RWPE2 (cell line): ENCODE data around the gene MCU.

Source experiments
- ATAC-seq: fragments of 200-7000 bp; cut with Tn5 transposase; 3 replicates; pipeline ENCODE4 v1.9.1; 2021; ENCODE audit warnings: low read depth
- DNase-seq: peaks from one replicate; pipeline ENCODE4 v3.0.0-alpha.2; 2020; ENCODE audit warnings: low spot score
- H3K27ac ChIP-seq: fragments of 450-650 bp; 2 replicates; pipeline ENCODE4 v1.5.1; 2017; ENCODE audit warnings: mild to moderate bottlenecking; ENCODE audit not compliant: poor library complexity, severe bottlenecking
- H3K27me3 ChIP-seq: fragments of 250-450 bp; sonication (Bioruptor Pico); 2 replicates; pipeline ENCODE4 v1.5.1; 2021; ENCODE audit warnings: mild to moderate bottlenecking, moderate library complexity; ENCODE audit not compliant: insufficient read depth, poor library complexity, severe bottlenecking
- H3K36me3 ChIP-seq: fragments of 250-450 bp; sonication (Bioruptor Pico); 2 replicates; pipeline ENCODE4 v1.5.1; 2020; ENCODE audit warnings: low read depth, mild to moderate bottlenecking, moderate library complexity
- H3K4me1 ChIP-seq: fragments of 250-450 bp; sonication (Bioruptor Pico); 2 replicates; pipeline ENCODE4 v1.5.1; 2021; ENCODE audit warnings: mild to moderate bottlenecking, moderate library complexity; ENCODE audit not compliant: insufficient read depth, poor library complexity, severe bottlenecking
- H3K4me3 ChIP-seq: fragments of 250-450 bp; sonication (Bioruptor Pico); 2 replicates; pipeline ENCODE4 v1.5.1; 2021; ENCODE audit warnings: mild to moderate bottlenecking, moderate library complexity; ENCODE audit not compliant: severe bottlenecking
- H3K9me3 ChIP-seq: fragments of 250-450 bp; sonication (Bioruptor Pico); 2 replicates; pipeline ENCODE4 v1.5.1; 2021; ENCODE audit warnings: mild to moderate bottlenecking, moderate library complexity; ENCODE audit not compliant: severe bottlenecking
- TF ChIP-seq, protein P1 (sequence below): fragments of 450-650 bp; IDR thresholded peaks from one replicate; pipeline ENCODE4 v1.5.1; 2017; ENCODE audit warnings: mild to moderate bottlenecking, moderate library complexity; ENCODE audit not compliant: poor library complexity, severe bottlenecking

MCU gene

DNA sequence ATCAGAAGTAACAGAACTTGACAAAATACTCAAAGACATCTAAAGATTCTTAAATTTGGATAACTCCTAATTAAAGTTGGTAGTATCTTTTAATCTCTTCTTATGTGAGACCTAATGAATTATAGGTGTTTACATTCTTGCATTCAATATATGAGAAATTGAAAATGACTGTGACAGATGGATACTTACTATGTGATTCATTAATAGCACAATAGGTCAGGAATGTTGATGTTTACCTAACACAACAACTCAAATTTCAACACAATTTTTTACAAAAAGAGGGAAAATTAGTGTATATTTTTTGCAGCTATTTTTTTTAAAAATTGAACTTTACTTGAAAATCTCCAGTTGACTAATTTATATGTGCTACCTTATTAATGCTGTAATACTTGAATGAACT lies 31.7 kb upstream of the MCU start:
- ATAC-seq (0 out of 3 replicates have a peak, but pooled peaks have one; percentile 46), DNase-seq (no peak)
- no peaks in the 10 kb centered on the region for H3K36me3 ChIP-seq
- H3K4me3 ChIP-seq, result no peak overlapping the region
- peaks cover 6% of the 10 kb centered on the region for H3K4me1 ChIP-seq
- no peak overlapping the region for H3K27ac ChIP-seq
- H3K27me3 ChIP-seq, result no peaks in the 10 kb centered on the region
- TF ChIP-seq, protein P1, sequence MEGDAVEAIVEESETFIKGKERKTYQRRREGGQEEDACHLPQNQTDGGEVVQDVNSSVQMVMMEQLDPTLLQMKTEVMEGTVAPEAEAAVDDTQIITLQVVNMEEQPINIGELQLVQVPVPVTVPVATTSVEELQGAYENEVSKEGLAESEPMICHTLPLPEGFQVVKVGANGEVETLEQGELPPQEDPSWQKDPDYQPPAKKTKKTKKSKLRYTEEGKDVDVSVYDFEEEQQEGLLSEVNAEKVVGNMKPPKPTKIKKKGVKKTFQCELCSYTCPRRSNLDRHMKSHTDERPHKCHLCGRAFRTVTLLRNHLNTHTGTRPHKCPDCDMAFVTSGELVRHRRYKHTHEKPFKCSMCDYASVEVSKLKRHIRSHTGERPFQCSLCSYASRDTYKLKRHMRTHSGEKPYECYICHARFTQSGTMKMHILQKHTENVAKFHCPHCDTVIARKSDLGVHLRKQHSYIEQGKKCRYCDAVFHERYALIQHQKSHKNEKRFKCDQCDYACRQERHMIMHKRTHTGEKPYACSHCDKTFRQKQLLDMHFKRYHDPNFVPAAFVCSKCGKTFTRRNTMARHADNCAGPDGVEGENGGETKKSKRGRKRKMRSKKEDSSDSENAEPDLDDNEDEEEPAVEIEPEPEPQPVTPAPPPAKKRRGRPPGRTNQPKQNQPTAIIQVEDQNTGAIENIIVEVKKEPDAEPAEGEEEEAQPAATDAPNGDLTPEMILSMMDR, result no peak
- H3K9me3 ChIP-seq, result no peaks in the 10 kb centered on the region

- TF ChIP-seq, protein P1, result no peak
Measured at GRCh38 chr10:72661431-72661830, 30.5 kb upstream of the MCU start.

DNA sequence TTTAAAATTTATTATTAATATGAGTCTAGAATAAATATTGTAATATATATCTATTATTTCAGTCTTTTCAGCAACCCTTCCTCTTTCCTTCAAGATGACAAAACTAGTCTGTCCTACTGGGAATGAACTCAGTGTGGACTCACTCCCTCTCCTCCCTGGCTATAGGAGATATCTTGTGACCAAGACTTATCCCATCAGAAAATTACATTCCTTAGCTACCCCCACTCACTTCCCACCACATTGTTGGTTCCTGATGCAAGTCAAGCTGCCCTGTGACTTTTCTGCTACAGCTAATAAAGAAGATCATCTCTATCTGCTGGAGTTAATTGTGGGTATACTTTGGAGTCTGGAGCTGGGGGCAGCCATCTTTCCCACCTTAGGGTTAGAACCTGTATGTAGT lies 28.0 kb upstream of the MCU start:
- Histone ChIP-seq H3K27me3 (no peaks in the 10 kb centered on the region), H3K4me3 (no peak overlapping the region), H3K27ac (no peak overlapping the region), H3K36me3 (no peaks in the 10 kb centered on the region), H3K9me3 (no peaks in the 10 kb centered on the region), H3K4me1 (peaks cover 12% of the 10 kb centered on the region)
- DNase-seq (no peak), ATAC-seq (no peak)
- TF ChIP-seq, protein P1, result no peak

More at GRCh38 chr10:72661431-72661830, 30.5 kb upstream of the MCU start:
- H3K4me3 ChIP-seq, result no peak overlapping the region
- no peak for ATAC-seq
- peaks cover 12% of the 10 kb centered on the region for H3K4me1 ChIP-seq
- H3K36me3 ChIP-seq, result no peaks in the 10 kb centered on the region
- H3K27ac ChIP-seq, result no peak overlapping the region
- no peaks in the 10 kb centered on the region for H3K9me3 ChIP-seq
- no peak for DNase-seq
- no peaks in the 10 kb centered on the region for H3K27me3 ChIP-seq

DNA sequence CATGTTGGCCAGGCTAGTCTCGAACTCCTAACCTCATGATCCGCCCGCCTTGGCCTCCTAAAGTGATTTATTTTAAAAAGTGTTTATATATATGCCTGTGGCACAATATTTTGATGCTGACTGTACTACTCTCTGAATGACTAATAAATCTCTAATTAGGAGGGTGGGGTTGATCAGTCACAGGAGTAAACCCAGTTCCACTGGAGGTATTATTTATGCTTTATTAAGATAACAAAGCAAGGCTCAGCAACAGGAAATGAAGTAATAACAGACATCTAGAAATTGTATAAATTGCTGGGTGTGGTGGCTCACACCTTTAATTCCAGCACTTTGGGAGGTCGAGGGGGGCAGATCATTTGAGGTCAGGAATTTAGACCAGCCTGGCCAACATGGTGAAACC lies 26.0 kb upstream of the MCU start:
- no peak overlapping the region for H3K4me3 ChIP-seq
- DNase-seq (no peak), ATAC-seq (peak; percentile 94)
- TF ChIP-seq, protein P1, result no peak
- H3K36me3 ChIP-seq, result no peaks in the 10 kb centered on the region
- H3K27me3 ChIP-seq, result no peaks in the 10 kb centered on the region
- peaks cover 6% of the 10 kb centered on the region for H3K4me1 ChIP-seq
- no peaks in the 10 kb centered on the region for H3K9me3 ChIP-seq
- peak overlapping the region; percentile 61 for H3K27ac ChIP-seq

GRCh38 chr10:72667207-72667864 lies 24.6 kb upstream of the MCU start:
- no peak for DNase-seq
- no peaks in the 10 kb centered on the region for H3K27me3 ChIP-seq
- peaks cover 16% of the 10 kb centered on the region for H3K4me1 ChIP-seq
- no peak overlapping the region for H3K4me3 ChIP-seq
- TF ChIP-seq, protein P1, result no peak
- no peaks in the 10 kb centered on the region for H3K36me3 ChIP-seq
- no peak for ATAC-seq
- H3K9me3 ChIP-seq, result no peaks in the 10 kb centered on the region
- H3K27ac ChIP-seq, result peak overlapping the region; percentile 61
